Stimulated activated CD8-positive, alpha-beta memory T cell treated with anti-CD3 and anti-CD28 coated beads, Interleukin-15, amount 100 ng/mL, for 48 hours (primary cell): ENCODE data around the gene NAV1.
A peak's percentile ranks its signal among the peaks of the same experiment; 100 is the strongest.

Experiments used
- DNase-seq, 2 donors: peaks; one replicate each; pipeline ENCODE4 v3.0.0-alpha.2; 2020; ENCODE audit warnings: low read depth in 2 of 2

NAV1 gene

GRCh38 chr1:201527879-201528278 lies 11.0 kb upstream of the NAV1 start:
- DNase-seq, result no peak

GRCh38 chr1:201528631-201529252 lies 10.2 kb upstream of the NAV1 start:
- DNase-seq, result no peak

DNA sequence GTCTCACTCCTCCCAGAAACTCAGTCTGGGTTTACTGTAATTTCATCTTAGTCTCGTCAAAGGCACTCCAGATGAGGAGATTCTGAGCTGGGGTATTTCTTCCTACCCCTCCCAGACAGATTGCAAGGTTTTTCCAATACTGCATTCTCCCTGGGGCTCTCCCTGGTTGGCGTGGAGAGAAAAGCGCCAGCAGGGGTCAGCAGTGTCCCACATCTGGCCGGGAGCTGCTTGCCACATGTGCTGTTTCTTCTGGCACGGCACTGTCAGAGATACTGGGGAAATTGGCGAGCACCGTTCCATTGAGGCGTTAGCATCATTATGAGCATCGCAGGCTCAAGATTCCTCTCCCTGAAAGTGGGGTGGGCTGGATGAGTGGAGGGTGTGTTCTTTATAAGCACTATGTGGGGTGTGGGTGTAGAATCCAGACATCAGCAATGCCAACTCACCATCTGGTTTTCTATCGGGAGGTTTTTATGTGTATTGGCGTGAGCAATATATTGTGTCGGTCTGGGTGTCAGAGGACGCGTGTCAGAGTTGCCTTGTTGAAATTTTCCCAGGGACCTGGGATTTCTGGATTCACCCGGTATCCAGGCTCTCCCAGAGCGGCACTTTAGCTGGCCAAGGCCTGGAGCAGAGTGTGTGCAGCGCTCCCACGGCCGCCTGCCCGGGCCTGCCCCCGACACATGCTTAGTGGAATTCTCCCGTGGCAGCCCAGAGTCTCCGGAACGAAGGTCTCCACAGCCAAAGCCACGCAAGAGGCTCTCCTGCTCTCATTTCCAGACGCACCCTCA lies 8.0 kb upstream of the NAV1 start:
- DNase-seq, result peak in 1 of 2 donors; percentile 28

GRCh38 chr1:201531551-201532425 lies 7.1 kb upstream of the NAV1 start:
- no peak for DNase-seq

DNA sequence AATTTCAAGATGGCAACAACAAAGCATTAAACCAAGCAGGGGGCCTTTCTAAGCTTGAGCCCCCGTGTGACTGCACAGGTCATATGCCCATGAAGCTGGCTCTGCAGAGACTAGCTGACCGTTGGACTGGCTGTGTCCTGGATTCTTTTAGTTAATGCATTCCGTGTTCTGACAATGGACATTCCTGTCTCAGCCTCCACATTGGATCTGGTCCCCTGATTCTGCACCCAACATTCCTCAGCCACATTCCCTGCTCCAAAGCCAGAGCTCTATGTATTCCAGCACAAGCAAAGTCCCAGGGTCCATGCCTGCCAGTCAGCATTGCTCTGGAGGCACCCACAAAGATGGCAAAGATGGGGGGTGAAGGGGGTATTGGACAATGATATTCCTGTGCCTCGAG lies 5.1 kb upstream of the NAV1 start:
- DNase-seq, result no peak

GRCh38 chr1:201535046-201535918 lies 3.6 kb upstream of the NAV1 start:
- DNase-seq, result no peak

DNA sequence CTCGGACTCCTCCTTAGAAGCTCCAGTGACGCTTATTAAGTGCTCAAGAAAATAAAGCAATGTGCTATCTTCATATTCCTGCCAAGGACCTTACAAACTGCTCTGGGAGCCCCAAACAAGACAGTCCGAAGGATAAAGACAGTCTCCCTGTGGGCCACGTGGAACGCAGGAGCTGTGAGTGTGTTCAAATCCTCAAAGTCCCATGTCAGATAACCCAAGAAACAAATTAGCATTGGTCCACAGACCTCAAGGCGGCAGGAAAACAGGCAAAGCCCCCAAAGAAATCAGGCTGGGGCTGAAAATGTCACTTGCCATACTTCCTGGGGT lies 3.0 kb upstream of the NAV1 start:
- no peak for DNase-seq

- DNase-seq, result no peak
Observed at GRCh38 chr1:201536558-201536957, 2.4 kb upstream of the NAV1 start.

- no peak for DNase-seq
Observed at GRCh38 chr1:201537028-201537427, 1.9 kb upstream of the NAV1 start.

GRCh38 chr1:201537467-201537866 lies 1.5 kb upstream of the NAV1 start:
- DNase-seq, result no peak

DNA sequence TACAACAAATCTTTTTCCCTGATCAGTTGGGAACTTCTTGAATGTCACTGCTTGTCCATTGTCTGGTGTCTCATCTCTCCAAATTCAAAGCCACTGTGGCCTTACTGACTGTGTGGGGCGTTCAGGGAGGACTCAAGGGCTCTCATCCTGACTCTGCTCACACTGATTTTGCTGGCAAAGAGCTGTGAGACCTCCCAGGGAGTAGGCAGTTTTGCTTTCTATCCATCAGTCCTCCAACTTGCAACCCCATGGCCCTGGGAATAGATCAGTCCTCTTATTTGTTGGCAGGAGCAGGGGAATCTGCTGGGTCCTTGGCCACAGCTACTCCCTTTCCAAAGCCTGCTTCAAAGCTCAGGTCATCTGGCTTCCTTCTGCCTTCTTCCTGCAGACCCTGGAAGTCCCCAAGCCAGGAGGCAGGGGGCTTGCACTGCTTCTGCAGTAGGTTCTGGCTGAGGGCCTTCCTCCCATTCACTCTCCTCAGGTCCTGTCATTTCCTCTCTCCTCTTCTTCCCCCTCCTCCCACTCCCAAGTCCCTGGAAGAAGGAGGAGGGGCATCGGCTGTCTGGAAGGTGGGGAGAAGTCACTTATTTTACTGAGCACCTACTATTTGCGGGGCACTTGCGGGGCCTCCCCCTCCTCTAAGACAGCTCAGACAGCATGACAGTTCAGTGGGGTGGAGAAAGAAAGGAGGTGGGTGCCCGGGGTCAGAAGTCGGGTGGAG lies 876 bp upstream of the NAV1 start:
- DNase-seq, result no peak

DNA sequence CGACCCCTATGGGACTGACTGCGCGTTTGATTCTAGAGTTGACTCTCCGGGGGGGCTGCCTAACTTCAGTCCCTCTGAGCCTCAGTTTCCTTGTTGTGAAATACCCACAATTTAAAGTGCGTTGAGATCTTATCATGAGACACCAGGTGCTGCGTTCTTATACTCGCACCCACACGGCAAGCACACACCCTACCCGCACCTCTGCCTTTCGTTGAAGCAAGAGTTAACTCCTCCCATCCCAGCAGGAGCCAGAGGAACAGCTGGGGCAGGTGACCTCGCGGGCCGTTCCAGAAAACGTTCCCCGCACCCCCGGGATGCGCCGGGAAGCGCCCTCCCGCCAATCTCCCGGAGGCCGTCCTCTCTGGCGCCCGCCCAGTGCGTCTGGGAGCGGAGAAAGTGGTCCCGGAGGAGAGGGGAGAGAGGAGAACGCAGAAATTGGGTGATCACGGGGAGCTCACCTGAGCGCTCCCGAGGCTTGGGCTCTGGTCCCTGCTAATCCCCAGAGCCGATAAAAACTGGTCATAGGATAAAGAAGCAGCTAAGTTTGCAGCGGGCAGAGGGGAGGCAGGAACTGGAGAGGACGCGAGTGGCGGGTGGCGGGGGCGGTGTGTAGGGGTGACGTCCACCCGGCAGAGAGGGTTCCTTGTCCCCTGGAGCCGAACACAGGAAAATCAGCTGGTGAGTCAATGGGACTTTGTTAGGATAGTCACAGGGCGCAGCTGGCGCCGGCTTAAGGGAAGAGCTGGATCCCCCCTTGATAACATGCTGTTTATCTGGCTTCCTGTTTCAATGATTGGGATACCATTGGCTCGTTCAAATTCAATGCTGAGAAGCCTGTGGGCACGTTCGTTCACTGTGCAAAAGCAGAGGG lies 869 bp downstream of the NAV1 start:
- no peak for DNase-seq

GRCh38 chr1:201540846-201541735 lies 2.2 kb downstream of the NAV1 start:
- no peak for DNase-seq

DNA sequence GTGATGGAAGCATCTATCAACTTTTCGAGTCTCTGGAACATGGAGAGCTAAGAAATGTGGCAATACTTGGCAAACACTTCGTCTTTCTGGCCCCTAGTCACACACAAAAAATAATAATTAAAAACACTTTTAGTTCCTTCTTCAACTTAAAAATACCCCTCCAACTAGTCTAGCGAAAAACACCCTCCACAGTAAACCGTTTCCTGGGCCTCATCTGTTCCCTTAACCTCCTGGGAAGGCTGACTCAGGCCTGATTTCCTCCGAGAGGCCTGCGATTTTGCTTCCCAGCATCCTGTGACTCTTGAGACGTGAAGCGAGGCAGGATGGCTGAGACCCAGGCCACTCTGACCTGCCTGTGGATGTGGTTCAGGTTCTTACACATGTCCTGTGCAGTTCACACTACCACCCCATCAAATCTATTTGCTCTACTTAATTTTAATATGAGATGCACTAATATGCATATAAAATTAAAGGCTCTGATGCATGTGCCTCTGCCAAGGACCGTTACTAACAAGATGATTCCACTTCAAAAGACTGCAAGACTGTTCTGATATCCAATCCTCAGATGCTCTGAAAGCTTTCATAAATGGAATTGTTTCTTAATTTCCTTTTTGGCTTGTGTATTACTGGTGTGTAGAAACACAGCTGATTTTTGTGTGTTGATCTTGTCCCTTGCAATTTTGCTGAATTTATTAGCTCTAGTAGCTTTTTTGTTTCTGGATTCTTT lies 3.5 kb downstream of the NAV1 start:
- no peak for DNase-seq

GRCh38 chr1:201543871-201544642 lies 5.1 kb downstream of the NAV1 start:
- no peak for DNase-seq

DNA sequence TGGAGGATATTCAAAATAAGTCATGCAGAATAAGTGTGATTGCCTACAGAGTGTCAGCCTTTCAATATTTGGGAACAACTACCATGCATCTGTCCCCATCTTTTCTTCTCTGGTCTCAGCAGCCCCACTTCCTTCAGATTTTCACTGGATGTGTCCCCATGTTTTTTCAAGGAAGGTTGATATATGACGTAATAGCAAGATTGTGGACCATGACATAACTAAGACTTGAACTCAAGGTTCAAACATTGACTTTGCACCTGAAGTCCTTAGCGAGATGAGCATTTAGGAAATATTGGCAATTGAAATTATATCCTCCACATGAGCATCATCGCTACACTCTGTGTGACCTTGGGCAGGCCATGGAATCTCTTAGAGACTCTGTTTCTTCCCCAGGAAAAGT lies 5.8 kb downstream of the NAV1 start:
- no peak for DNase-seq

DNA sequence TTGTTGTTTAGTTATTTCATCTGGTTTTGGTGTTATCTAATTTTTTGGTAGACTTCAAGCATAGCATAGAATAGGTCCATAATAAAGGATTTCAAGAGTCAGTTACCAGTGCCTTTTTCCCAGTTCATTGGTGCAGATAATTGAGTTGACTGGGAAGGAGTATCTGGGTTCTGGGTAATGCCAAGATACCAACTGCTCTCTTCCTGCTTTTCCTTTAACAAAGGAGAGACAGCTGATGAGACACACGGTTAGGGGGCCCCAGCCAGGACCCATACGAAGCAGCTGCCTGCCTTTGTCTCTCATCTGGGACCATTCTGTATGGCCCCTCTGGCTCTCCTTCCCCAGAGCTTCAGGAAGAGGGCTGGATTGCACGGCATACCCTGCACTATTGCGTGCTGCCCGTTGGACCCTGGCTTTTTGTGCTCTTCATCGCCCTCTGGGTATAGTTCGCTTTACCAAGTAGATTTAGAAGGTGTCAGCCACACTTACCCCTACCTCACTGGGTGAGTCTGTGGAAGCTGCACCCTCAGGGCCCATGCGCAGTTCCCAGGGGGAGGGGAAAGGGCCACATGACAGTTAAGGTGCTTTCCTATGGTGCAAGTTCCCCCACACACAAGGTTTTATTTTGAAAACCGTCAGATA lies 7.0 kb downstream of the NAV1 start:
- DNase-seq, result no peak
